Stimulated activated CD4-positive, alpha-beta T cell treated with anti-CD3 and anti-CD28 coated beads, Interleukin-15, amount 100 ng/mL, for 24 hours (primary cell): ENCODE measurements around the gene CD200R1L.

Experiments
- DNase-seq: peaks from one replicate; pipeline ENCODE4 v3.0.0-alpha.2; 2020

Gene CD200R1L

DNA sequence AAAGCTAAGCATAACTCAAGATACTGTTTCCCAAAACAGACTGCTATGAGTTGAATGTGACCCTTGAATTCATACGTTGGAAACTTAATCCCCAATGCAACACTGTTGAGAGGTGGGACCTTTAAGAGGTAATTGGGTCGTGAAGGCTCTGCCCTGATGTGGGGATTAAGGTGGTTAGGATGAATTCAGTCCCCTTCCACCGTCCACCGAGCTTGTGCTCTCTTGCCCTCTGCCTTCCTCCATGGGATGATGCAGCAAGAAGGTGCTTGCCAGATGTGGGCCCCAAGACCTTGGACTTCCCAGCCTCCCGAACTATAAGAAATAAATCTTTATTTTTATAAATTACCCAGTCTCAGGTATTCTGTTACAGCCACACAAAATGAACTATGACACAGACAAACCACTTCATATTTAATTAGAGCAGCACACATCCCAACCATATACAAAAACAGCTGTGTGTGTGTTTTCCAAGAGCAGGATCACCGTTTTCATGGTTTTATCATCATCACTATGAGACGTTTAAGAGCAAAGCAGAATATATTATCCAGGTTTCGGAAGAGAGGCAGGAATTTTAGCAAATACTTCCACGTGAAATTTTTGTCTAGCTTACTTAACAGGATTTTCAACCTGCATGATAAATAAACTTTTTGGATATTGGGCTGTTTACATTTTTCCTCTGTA, 61.2 kb downstream of the CD200R1L start:
- no peak for DNase-seq

DNA sequence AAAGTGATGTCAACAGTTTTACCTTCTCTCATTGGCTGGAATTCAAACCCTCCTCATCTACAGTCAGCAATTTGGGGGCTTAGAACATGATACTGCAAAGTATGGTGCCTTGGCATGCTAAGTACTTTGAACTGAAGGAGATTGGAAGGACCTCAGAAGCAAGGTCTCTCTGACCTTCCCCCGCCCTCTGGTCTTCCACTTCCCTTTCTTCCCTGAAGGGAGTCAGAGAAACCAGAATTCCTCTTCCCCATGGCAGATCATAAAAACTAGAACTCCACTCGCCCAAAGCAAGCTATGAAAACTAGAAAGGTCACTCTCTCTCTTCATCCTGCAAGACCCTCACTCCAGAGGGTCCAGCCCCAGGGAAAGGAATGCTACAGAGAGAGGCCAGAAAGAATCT, 64.2 kb downstream of the CD200R1L start:
- DNase-seq: no peak

DNA sequence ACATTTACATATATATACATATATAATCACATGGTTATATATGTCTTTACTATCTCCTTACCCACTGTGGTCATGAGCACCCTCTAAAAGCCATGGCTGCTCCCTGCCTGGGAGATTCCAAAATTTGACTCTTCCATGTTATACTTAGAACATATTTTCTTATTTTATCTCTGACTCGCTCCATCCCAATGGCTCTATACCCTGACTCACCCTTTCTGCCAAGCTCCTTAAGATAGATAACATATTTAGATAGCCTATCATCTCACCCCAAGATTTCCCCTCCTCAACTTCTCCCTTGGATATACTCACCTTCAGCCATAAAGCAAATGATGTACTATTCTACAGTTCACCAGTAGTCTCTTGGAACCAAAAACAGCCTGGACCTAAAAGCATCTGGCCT, 65.1 kb downstream of the CD200R1L start:
- DNase-seq: no peak

DNA sequence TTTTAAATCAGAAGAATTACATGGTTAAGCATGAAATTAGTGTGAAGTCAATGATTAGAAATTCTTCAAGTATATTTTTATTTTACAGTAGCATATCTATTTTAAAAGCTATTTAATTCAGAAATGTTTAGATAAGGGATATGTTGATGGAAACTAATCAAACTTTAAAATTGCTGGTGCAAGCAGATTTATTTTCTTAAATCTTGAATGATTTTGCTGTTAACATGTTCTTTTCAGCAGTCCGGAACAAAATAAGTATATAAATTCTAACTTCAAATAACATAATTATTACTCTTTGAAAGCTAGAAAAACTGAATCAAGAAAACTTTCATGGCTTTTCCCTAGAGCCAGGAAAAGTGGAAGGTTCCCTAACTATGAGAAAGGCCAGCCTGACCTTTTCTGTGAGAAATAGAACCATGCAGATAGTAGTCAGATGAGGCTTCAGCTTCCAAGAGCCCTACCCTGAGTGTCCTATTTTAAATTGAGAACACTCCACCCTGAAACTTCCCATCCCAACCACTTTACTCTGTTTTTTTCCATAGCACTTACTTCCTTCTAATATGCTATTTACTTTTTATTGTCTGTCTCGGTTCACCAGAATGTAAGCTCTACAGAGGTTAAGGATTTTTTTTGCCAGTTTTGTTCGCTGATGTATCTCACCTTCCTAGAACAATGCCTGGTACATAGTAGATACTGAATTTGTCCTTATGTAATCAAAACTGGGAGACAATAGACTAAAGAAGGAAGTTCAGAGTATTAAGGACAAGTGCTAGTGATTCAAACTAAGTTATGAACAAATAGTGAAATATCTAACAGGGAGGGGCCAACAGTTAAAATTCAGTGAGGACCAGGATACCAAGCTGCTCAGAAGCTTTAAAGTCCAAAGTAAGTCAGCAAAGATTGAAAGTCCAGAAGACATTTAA, 66.8 kb downstream of the CD200R1L start:
- no peak for DNase-seq

DNA sequence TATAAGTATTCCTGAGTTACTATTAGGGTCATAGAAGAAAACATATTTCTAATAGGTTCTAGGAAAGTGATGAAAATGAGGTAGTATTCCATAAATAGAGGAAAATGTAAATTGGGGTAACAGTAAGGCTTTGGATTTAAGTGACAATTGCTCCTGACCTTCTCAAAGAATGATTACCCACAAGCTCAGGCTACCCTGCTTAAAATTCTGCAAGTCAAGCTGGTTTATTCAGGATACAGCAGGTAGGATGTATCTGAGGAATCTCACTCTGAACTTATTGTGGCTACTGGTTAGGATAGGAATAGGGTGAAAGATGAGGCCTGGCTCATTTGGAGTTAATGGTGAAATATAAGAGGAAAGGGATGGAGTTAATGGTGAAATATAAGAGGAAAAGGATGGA, 67.7 kb downstream of the CD200R1L start:
- no peak for DNase-seq

DNA sequence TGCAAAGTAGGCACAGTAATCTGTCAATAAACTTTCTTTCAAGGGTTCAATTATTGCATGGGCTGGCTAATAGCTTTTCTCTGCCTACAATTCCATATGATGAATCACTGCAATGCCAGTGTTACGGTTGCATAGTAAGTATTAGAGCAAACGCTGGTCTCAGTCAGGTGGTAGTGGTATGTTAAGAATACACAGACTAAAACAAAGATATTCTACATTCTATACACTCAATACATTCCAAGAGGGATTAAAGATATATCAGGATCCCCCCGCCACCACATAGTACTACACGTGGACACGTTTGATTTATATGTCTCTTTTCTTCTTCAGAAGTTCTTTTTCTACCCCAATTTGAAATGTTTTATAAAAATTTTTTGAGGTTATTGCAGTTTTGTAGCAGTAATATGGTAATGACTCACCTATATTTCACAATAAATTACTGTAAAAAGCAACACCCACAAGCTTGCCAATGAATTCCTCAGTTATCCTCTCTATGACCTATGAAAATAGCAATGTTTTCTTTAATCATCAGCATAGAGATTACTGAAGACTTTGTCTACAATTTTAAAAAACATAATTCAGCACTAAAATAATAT, 68.2 kb downstream of the CD200R1L start:
- DNase-seq: no peak

DNA sequence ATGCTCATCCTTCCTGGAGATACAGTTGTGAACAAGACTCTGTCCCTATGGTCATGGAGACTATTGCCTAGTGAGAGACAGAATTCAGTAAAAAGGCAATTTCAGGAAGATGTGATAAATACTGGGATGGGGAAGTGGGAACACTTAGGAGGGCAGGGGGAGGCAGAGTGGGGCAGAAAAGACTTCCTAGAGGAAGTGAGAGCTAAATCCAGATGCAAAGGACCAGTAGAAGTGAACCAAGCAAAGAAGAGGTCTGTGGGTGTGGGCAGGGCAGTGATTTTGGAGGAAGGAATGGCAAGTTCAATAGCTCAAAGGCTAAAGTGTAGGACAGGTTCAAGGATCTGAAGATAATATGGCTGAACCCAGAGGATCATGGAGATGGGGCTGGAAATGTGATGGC, 68.9 kb downstream of the CD200R1L start:
- DNase-seq: no peak

DNA sequence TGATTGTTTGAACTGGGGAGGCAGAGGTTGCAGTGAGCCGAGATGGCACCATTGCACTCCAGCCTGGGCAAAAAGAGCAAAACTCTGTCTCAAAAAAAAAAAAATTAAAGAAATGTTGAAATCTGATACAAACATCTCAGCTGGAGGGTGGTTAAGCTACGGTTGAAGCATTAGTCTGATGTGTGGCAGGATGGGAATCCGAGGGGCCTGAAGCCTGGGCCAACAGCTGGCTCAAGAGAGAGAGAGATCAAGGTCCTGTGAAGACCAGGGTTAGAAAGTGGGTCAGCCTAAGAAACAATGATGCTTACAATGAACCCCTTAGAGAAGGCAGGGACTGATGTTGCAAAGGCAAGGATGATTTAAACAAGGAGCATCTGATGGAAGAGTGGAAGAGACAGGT, 69.8 kb downstream of the CD200R1L start:
- no peak for DNase-seq

DNA sequence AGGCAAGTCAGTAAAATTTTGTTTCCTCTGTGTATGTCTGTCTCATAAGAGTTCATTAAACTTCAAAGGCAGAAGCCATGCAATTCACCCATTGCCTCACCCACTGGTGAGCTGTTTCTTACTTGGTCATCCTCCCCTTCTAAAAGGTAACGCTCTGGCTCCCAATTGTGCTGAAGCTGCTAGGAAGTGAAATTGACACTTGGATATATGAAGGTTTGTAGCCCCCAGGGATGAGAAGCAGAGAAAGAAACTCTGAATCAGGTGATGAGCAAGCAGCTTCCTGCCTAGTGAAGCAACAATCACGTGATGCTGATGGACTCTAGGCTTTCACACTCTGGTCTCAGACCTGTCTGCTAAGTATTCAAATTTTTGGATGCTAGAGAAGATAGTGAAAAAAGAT, 70.7 kb downstream of the CD200R1L start:
- DNase-seq: no peak

DNA sequence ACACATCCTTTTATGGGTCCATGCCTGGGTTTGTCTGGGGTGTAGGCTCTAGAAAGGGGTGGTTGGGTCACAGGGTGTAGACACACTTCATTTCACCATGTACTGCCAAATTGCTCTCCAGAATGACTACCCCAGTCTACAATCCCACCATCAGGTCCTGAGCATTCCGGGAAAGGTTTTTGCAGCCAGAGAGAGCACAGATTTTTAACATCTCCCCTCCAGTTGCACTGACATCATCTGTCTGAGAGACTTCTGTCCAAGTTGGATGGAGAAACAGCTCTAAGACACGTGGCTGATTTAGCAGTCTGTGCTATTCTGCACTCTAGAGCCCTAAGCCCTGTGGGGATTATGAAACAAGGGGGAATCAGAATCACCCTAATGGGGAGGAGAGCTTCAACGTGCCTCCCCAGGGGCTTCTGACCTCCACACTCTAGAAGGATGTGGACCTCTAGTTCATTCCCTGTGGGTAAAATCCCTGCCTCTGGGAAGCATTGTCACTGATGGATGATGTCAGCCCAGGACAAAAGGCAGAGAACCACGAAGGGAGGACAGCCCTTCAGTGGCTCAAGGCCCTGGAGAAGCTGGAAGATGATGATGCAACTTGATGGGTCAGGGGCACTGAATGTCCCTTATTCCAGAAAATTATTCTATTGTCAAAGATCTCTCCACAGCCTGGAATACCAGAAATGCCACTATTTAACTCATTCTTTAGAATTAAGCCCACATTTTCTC, 71.5 kb downstream of the CD200R1L start:
- DNase-seq: no peak

DNA sequence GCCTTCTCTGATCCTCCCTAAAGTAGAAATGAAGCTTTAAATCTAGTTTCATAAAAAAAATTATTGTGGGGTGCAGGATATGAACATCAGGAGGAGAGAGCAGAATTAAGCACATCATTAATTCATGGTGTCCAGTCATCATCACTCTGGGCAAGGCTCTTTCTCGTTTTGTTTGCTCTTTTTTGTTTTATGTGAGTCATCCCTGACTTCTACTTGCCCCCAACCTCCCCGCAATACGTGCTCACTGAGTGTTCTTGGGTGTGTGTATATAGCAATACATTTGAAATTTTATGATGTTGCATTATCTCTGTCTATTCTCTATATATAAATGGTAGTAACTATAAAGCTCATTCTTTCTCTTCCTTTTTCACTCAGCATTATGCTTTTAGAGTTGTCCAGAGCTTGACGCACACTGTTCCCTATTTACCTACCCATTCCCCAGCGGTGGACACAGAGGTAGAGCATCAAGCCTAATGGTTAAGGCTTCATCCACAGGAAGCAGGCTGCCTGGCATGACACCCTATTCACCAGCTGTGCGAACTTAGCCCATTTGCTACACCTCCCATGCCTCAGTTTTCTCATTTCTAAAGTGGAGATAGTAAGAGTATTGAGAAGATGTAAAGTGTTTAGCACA, 72.3 kb downstream of the CD200R1L start:
- DNase-seq: no peak

DNA sequence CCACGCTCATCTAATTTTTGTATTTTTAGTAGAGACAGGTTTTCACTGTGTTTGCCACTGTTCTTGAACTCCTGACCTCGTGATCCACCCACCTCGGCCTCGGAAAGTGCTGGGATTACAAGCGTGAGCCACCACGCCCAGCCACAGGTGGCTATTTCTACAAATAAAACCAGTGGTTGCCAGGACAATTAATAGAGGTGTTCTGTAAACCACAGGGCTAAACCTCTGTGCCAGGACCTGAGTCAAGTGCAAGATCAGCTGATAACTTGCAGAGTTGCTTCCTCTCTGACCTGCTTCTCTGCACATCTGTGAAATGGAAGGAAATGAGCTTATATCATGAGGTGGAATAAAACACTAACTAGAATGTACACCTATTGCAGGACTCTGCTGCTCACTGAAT, 72.8 kb downstream of the CD200R1L start:
- peak; percentile 15 for DNase-seq

DNA sequence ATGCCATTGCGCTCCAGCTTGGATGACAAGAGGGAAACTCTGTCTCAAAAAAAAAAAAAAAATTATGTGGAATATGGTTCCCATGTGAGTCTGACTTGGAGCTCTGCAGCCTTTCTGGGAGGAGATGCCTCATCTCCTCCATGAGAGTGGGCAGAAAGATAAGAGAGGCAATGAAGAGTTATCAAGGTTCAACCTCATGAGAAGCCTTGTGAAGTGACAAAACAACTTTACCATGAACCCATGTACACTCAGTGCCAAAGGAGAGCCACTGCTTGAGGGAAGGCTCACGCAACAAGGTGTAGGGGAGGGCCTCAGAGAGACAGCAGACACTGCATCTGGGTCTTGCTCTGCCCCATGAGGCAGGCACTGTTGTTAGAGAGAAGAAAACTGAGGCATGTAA, 75.7 kb downstream of the CD200R1L start:
- DNase-seq: no peak

DNA sequence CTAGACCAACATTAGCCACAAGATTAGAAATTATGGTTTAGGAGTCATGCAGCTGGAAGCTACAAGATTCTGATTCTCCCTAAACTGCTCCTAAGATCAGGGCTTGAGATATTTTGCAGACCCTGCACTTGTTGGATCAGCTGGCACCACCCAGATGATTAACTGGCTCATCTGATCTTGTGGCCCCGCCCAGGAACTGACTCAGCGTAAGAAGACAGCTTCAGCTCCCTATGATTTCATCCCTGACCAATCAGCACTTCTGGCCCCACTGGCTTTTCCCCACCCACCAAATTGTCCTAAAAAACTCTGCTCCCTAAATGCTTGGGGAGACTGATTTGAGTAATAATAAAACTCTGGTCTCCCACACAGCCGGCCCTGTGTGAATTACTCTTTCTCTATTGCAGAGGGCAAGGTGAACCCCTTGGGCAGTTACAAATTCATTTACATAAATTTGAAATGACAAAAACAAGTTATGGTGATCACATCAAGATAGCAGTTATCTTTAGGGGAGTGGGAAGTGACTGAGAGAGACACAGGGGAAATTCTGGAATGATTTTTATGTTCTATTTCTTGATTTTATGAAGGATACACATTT, 76.5 kb downstream of the CD200R1L start:
- DNase-seq: peak; percentile 67

DNA sequence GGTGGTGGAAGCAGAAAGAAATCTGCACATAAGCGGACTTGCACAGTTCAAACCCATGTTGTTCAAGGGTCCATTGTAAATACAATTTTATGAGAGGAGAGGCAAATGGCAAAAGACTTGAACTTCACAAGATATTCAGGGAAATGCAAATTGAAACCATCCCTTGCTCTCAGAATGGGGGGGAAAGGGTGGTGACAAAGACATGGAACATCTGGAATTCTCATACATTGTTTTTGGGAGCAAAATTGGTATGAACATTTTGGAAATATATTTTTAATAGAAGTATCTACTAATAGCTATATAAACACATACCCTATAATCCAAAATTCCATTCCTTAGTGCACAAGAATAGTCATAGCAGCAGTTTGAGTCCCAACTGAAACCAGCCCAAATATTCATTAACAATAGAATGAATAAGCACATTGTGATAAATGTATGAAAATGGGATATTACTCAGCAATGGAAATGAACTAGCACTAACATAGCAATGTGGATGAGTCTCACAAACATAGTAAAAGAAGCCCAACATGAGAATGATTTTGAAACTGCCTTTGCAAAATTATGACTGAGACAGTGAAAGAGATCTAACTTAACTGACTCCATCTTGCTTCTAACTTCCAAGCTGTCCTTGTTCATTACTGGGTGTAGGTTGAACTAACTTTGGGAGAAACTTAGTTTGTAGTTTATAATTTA, 77.2 kb downstream of the CD200R1L start:
- DNase-seq: no peak

DNA sequence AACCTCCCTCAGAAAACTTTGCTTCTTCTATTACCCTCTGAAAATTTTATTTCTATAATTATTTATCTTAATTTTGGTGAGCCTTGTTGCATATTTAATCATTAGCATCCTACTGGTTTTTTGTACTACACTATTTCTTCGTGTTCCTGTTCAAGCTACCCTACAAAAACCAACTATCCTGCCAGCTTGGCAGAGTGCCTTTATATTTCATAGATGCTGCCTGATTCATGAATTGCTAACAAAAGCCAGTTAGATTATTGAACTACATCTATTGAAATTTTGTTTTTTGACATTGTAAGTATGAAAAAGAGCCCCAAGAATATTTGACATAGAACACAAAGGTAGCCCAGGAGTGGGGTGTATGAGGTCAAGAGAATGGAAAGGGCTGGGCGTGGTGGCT, 78.9 kb downstream of the CD200R1L start:
- no peak for DNase-seq

DNA sequence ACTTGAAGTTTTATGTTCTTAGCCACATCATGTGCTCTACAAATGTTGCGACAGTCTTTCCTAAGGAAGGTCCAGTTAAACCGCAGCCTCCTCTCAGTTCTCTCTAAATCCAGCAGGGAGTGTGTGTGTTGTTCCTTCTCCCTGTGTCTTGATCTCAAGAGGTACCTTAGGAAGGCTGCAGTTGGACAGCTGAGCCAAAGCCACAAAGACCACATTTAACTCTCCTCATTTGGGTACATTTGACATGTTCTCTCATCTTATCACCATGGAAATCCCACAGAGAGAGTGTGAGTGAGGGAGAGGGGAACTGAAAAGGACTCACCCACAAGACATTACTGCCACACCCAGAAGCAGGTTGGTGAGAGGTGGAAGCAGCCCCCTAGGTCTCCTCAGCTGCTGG, 79.5 kb downstream of the CD200R1L start:
- no peak for DNase-seq
